PC-3 (cell line): Measurements from ENCODE around the gene RGL3.

Source experiments
- CTCF ChIP-seq: fragments of 300-600 bp; sonication (generic); conservative IDR thresholded peaks from 2 replicates; pipeline ENCODE4 v1.5.1; 2017; ENCODE audit warnings: antibody characterized with exemption, low read depth, mild to moderate bottlenecking, low read length
- EZH2phosphoT487 ChIP-seq: fragments of 300-600 bp; sonication (generic); IDR thresholded peaks from 2 replicates; pipeline ENCODE4 v1.6.1; 2018; ENCODE audit warnings: mild to moderate bottlenecking, antibody characterized with exemption, low read length, borderline replicate concordance

DNA sequence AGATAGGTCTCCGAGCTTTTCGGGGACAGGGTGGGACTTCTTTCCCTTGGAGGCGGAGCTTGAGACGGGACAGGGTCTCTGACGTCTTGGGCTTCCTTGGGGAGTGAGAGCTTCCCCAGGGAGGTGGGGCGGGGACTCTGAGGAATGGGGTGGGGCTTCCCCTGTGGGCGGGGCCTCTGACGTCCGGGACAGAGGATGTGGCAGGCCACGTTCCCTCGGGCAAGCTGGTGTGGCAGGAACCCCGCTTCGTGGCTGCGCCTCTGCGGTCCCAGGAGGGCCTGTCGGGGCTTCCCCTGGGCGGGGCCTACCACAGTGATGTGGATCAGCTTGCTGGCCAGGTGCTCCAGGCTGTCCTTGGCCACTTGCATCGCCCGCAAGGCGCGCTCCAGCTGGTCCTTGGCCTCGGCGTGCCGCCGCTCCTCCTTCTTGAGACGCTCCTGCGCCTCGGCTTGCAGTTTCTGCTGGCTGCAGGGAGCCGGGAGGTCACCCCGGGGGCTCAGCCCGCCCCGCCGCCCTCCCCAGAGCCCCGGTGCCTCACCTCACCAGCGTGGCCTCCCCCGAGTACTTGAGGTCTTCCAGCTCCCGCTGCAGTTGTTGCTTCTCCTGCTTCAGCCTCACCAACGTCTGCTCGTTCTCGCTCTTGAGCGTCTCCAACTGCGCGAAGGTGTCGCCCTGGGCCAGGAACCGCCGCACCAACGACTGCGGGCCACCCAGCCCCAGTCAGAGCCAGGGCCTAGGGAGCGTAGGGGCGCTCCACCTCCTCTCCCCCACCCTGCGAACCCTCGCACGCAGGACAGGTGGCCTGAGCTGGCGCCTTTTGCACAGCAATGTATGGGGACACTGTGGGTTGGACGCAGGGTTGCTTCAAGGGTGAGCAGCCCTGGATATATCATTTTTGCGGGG, 3.3 kb upstream of the RGL3 start:
- TF ChIP-seq EZH2phosphoT487 (no peak), CTCF (no peak)
